HG02938 (cell line): ENCODE results near the gene PSMG4.

Experiments used
- ATAC-seq: cut with Tn5 transposase; IDR thresholded peaks from one replicate; pipeline ENCODE4 v1.9.1; 2021; ENCODE audit warnings: mild to moderate bottlenecking, moderate library complexity; ENCODE audit not compliant: unreplicated experiment

PSMG4 gene

GRCh38 chr6:3272911-3273547 is 14.3 kb downstream of the PSMG4 start:
- no peak for ATAC-seq

- ATAC-seq, result no peak
Measured at GRCh38 chr6:3273707-3274521, 15.2 kb downstream of the PSMG4 start.

GRCh38 chr6:3276174-3277167 is 17.7 kb downstream of the PSMG4 start:
- ATAC-seq, result no peak

GRCh38 chr6:3277251-3277650 is 18.5 kb downstream of the PSMG4 start:
- ATAC-seq, result no peak

- ATAC-seq, result no peak
Measured at GRCh38 chr6:3277851-3278416, 19.2 kb downstream of the PSMG4 start.

- ATAC-seq, result no peak
Measured at GRCh38 chr6:3278691-3279090, 19.9 kb downstream of the PSMG4 start.

GRCh38 chr6:3280091-3280490 is 21.3 kb downstream of the PSMG4 start:
- ATAC-seq, result no peak

- no peak for ATAC-seq
Measured at GRCh38 chr6:3280866-3281465, 22.2 kb downstream of the PSMG4 start.

- no peak for ATAC-seq
Measured at GRCh38 chr6:3281631-3282475, 23.1 kb downstream of the PSMG4 start.

GRCh38 chr6:3282476-3283236 is 23.9 kb downstream of the PSMG4 start:
- no peak for ATAC-seq

- ATAC-seq, result no peak
Measured at GRCh38 chr6:3283241-3283640, 24.5 kb downstream of the PSMG4 start.

- ATAC-seq, result no peak
Measured at GRCh38 chr6:3283641-3284435, 25.1 kb downstream of the PSMG4 start.

GRCh38 chr6:3284436-3284876 is 25.7 kb downstream of the PSMG4 start:
- no peak for ATAC-seq

GRCh38 chr6:3285049-3285639 is 26.4 kb downstream of the PSMG4 start:
- no peak for ATAC-seq

GRCh38 chr6:3285732-3286131 is 27.0 kb downstream of the PSMG4 start:
- ATAC-seq, result no peak

GRCh38 chr6:3286641-3287171 is 28.0 kb downstream of the PSMG4 start:
- ATAC-seq, result no peak

- ATAC-seq, result no peak
Measured at GRCh38 chr6:3287308-3287707, 28.6 kb downstream of the PSMG4 start.
